Dorsolateral prefrontal cortex (tissue), 118 donors: ENCODE data around the gene USP17L17. TPM values are rescaled to one million over a fixed set of nuclear protein-coding genes. Genes with fewer than 3 reads are reported as not detected.

Experiments used
- total RNA-seq, 120 experiments: library from RNA; stranded (reverse); gene quantifications; one replicate each; pipeline versions ENCODE4 v1.2.3 to v1.2.4, GENCODE V29; 2022

The USP17L17 gene
- total RNA-seq, 120 experiments from 2014 or later, result not detected

Other genes with a start within 250 kb of the USP17L17 start
- gene FAM90A26, start 73.5 kb upstream of the USP17L17 start, total RNA-seq, result under 1 TPM in 2 of 120 experiments, not detected in 118; 0.19 to 0.24 TPM
- not detected for gene USP17L10, start 33.2 kb upstream of the USP17L17 start, total RNA-seq
- gene USP17L11, start 28.5 kb upstream of the USP17L17 start, total RNA-seq, result under 1 TPM in 1 of 120 experiments, not detected in 119; 0.28 TPM
- gene USP17L12, start 23.7 kb upstream of the USP17L17 start, total RNA-seq, result not detected
- gene USP17L13, start 19.0 kb upstream of the USP17L17 start, total RNA-seq, result not detected
- gene USP17L15, start 9.5 kb upstream of the USP17L17 start, total RNA-seq, result not detected
- gene USP17L18, start 4.8 kb downstream of the USP17L17 start, total RNA-seq, result not detected
- gene USP17L19, start 9.5 kb downstream of the USP17L17 start, total RNA-seq, result not detected
- under 1 TPM in 1 of 120 experiments, not detected in 119; 0.24 TPM for gene USP17L20, start 14.2 kb downstream of the USP17L17 start, total RNA-seq
- gene USP17L21, start 19.0 kb downstream of the USP17L17 start, total RNA-seq, result not detected
- gene USP17L22, start 23.7 kb downstream of the USP17L17 start, total RNA-seq, result not detected
- not detected for gene USP17L24, start 81.3 kb downstream of the USP17L17 start, total RNA-seq
- not detected for gene USP17L25, start 86.0 kb downstream of the USP17L17 start, total RNA-seq
- gene USP17L26, start 90.8 kb downstream of the USP17L17 start, total RNA-seq, result not detected
- not detected for gene USP17L5, start 95.5 kb downstream of the USP17L17 start, total RNA-seq
- not detected for gene USP17L27, start 100.3 kb downstream of the USP17L17 start, total RNA-seq
- gene USP17L28, start 105.0 kb downstream of the USP17L17 start, total RNA-seq, result not detected
- not detected for gene USP17L29, start 109.8 kb downstream of the USP17L17 start, total RNA-seq
- gene USP17L30, start 119.2 kb downstream of the USP17L17 start, total RNA-seq, result not detected
- gene DEFB131A, start 200.5 kb downstream of the USP17L17 start, total RNA-seq, result not detected